Endothelial cell of umbilical vein (primary cell): ENCODE measurements around the gene CLSTN2. TPM values are rescaled to one million over a fixed set of nuclear protein-coding genes. Genes with fewer than 3 reads are reported as not detected.

Experiments used
- BruUV-seq: library from RNA; stranded (reverse); fragments of 400-500 nt; replicated peaks from 2 replicates; lab custom pipeline; 2021; lab: Mats Ljungman, UMichigan
- CTCF ChIA-PET: fragments of 300-600, 350-600 bp; sonication (Branson Sonifier 250); formaldehyde crosslinking; loops from one replicate; lab custom pipeline; 2021; ENCODE audit warnings: antibody characterized with exemption, inconsistent platforms; lab: Charles Lee
- POLR2A ChIA-PET: fragments of 300-600, 350-600 bp; sonication (Branson Sonifier 250); formaldehyde crosslinking; loops from one replicate; lab custom pipeline; 2021; ENCODE audit warnings: antibody characterized with exemption, inconsistent platforms; lab: Charles Lee
- DNase-seq: peaks from one replicate; pipeline ENCODE4 v3.0.0-alpha.2; 2011; ENCODE audit warnings: low read depth, low spot score
- FAIRE-seq: peaks from 2 replicates; lab custom pipeline; 2011; peaks lifted over from hg19 to GRCh38; lab: Jason Lieb, UNC
- H2AFZ ChIP-seq: 2 replicates; pipeline ENCODE4 v1.6.0; 2012; ENCODE audit warnings: low read depth, low read length, control low read depth, inconsistent platforms
- H3K27ac ChIP-seq: 2 replicates; pipeline ENCODE4 v1.5.1; 2011; ENCODE audit warnings: low read depth, mild to moderate bottlenecking, control low read depth, low read length, moderate library complexity; ENCODE audit not compliant: insufficient read depth
- H3K27me3 ChIP-seq, 2 experiments: 2 replicates each; pipeline versions ENCODE4 v1.6.0 to v1.6.1; 2011; ENCODE audit warnings: low read length in 2 of 2, mixed read lengths in 1 of 2; ENCODE audit not compliant: control insufficient read depth in 2 of 2, insufficient read depth in 2 of 2
- H3K36me3 ChIP-seq, 2 experiments: 2 replicates in 1 of 2; 3 replicates in 1 of 2; pipeline ENCODE4 v1.5.1; 2011; ENCODE audit warnings: low read length in 2 of 2, mild to moderate bottlenecking in 1 of 2, moderate library complexity in 1 of 2; ENCODE audit not compliant: control insufficient read depth in 2 of 2, insufficient read depth in 2 of 2; ENCODE audit errors: extremely low read depth in 1 of 2
- H3K4me1 ChIP-seq: 3 replicates; pipeline ENCODE4 v1.5.1; 2011; ENCODE audit warnings: mild to moderate bottlenecking, low read length; ENCODE audit not compliant: control insufficient read depth, insufficient read depth; ENCODE audit errors: extremely low read depth
- H3K4me2 ChIP-seq: 2 replicates; pipeline ENCODE4 v1.6.1; 2011; ENCODE audit warnings: low read length, control low read depth, mixed read lengths; ENCODE audit not compliant: insufficient read depth
- H3K4me3 ChIP-seq, 3 experiments: fragments of 200-600 bp in 1 of 3; sonication (generic), shearing (Covaris generic) in 1 of 3; replicated peaks in 1 of 3; 2 replicates each; pipeline ENCODE4 v1.5.1; 2011 to 2016; ENCODE audit warnings: control low read depth in 3 of 3, low read length in 3 of 3, mild to moderate bottlenecking in 2 of 3, inconsistent platforms in 1 of 3, low read depth in 1 of 3, moderate library complexity in 1 of 3; ENCODE audit not compliant: insufficient read depth in 1 of 3
- H3K79me2 ChIP-seq: 2 replicates; pipeline ENCODE4 v1.6.0; 2012; ENCODE audit warnings: low read length, inconsistent platforms; ENCODE audit not compliant: control insufficient read depth, insufficient read depth
- H3K9ac ChIP-seq: replicated peaks from 2 replicates; pipeline ENCODE3; 2011; ENCODE audit warnings: low read length, control low read depth; ENCODE audit not compliant: insufficient read depth; ENCODE audit errors: extremely low read depth
- H3K9me1 ChIP-seq: replicated peaks from 3 replicates; pipeline ENCODE4 v1.6.0; 2011; ENCODE audit warnings: mild to moderate bottlenecking, low read length; ENCODE audit not compliant: control insufficient read depth, insufficient read depth; ENCODE audit errors: extremely low read depth
- H3K9me3 ChIP-seq: replicated peaks from 2 replicates; pipeline ENCODE4 v1.5.1; 2012; ENCODE audit warnings: low read length, inconsistent platforms; ENCODE audit not compliant: control insufficient read depth, insufficient read depth
- H4K20me1 ChIP-seq: replicated peaks from 2 replicates; pipeline ENCODE3; 2011; ENCODE audit warnings: mild to moderate bottlenecking, low read length; ENCODE audit not compliant: control insufficient read depth, insufficient read depth; ENCODE audit errors: extremely low read depth
- EZH2 ChIP-seq: IDR thresholded peaks from 2 replicates; pipeline ENCODE4 v1.6.1; 2012; ENCODE audit warnings: borderline replicate concordance, low read depth, mild to moderate bottlenecking, moderate library complexity, low read length, inconsistent platforms; ENCODE audit not compliant: severe bottlenecking
- FOS ChIP-seq: IDR thresholded peaks from 2 replicates; pipeline ENCODE4 v1.6.1; 2011; ENCODE audit warnings: mild to moderate bottlenecking, low read length, moderate library complexity, borderline replicate concordance; ENCODE audit not compliant: insufficient read depth
- GATA2 ChIP-seq: IDR thresholded peaks from 2 replicates; pipeline ENCODE4 v1.7.0; 2011; ENCODE audit warnings: low read depth, mild to moderate bottlenecking, moderate library complexity, mixed read lengths, low read length; ENCODE audit not compliant: insufficient read length, insufficient read depth
- JUN ChIP-seq: IDR thresholded peaks from 2 replicates; pipeline ENCODE4 v1.6.1; 2011; ENCODE audit warnings: borderline replicate concordance, low read depth; ENCODE audit not compliant: insufficient read length, insufficient read depth
- MYC ChIP-seq: IDR thresholded peaks from one replicate; pipeline ENCODE4 v1.6.1; 2011; ENCODE audit warnings: mild to moderate bottlenecking, low read depth, low read length
- POLR2A ChIP-seq: IDR thresholded peaks from 2 replicates; pipeline ENCODE4 v1.6.1; 2012; ENCODE audit warnings: low read depth, mild to moderate bottlenecking, control low read depth, low read length
- POLR2AphosphoS5 ChIP-seq: IDR thresholded peaks from 2 replicates; pipeline ENCODE4 v1.6.1; 2012; ENCODE audit warnings: low read depth, mild to moderate bottlenecking, control low read depth, low read length, moderate library complexity; ENCODE audit not compliant: insufficient read depth
- dilution Hi-C: fragments of 300-500 bp; cut with MboI; formaldehyde crosslinking; loops from one replicate; pipeline ENCODE4 v1.15.0; 2019; ENCODE audit warnings: low sequenced_read_pairs; ENCODE audit not compliant: extremely low pct_ligation_motif_present
- intact Hi-C: fragments of 100-400 bp; cut with micrococcal nuclease; formaldehyde crosslinking; loops from one replicate; pipeline ENCODE4 v1.10.0; 2022
- polyA plus RNA-seq, 4 experiments: library from polyadenylated mRNA; depleted of rRNA in 3 of 4; stranded (reverse) in 3 of 4; unstranded in 1 of 4; fragments of >200 nt; gene quantifications; 2 replicates each; pipeline versions ENCODE4 v1.2.1 to v1.2.3, GENCODE V29; 2011 to 2012; ENCODE audit warnings: missing spikeins in 1 of 4
- total RNA-seq: library from RNA; stranded (reverse); gene quantifications from 2 replicates; pipeline ENCODE4 v1.2.3, GENCODE V29; 2021
- TF ChIP-seq, protein P1 (sequence below): IDR thresholded peaks from 2 replicates; pipeline ENCODE4 v1.6.1; 2011; ENCODE audit not compliant: insufficient read depth, insufficient read length
- TF ChIP-seq, protein P2 (sequence below), 2 donors: IDR thresholded peaks; 1 replicate in 1 of 2; 2 replicates in 1 of 2; pipeline ENCODE4 v1.5.1; 2011; ENCODE audit warnings: low read length in 2 of 2, mild to moderate bottlenecking in 2 of 2, moderate library complexity in 2 of 2, control low read depth in 1 of 2, inconsistent platforms in 1 of 2, low read depth in 1 of 2; ENCODE audit not compliant: insufficient read depth in 1 of 2; ENCODE audit errors: extremely low read depth in 1 of 2

CLSTN2 gene
- total and polyA plus RNA-seq, 2 donors (not counting 3 experiments of a cell fraction or from before 2014, with no cell fraction given): 0.26 to 0.38 TPM

DNA sequence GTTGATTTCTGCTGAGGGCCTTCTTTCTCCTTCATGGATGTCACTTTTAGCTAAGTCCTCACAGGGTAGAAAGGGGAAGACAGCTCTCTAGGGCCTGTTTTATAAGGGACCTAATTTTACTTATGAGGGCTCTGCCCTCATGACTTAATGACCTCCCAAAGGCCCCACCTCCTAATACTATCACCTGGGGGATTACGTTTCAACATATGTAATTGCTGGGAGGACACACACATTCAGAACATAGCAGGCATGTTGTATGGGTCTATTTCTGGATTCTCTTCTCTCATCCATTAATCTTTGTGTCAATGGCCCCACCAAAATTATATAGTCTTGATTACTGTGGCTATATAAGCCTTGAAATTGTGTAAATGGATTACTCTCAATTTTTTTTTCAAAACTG is 255.0 kb downstream of the CLSTN2 start:
- no peaks in the 10 kb centered on the region for H3K27me3 ChIP-seq
- ChIA-PET CTCF (no interaction called here), POLR2A (no interaction called here)
- H2AFZ ChIP-seq: no peak overlapping the region
- FAIRE-seq: no peak
- intact Hi-C loops: no loop called here
- H4K20me1 ChIP-seq: no peaks in the 10 kb centered on the region
- no peak overlapping the region for H3K9ac ChIP-seq
- H3K36me3 ChIP-seq: no peaks in the 10 kb centered on the region
- no peaks in the 10 kb centered on the region for H3K79me2 ChIP-seq
- H3K4me3 ChIP-seq: no peak overlapping the region
- no peak overlapping the region for H3K4me2 ChIP-seq
- DNase-seq: no peak
- H3K9me3 ChIP-seq: no peaks in the 10 kb centered on the region
- BruUV-seq: no TSS peak
- TF ChIP-seq POLR2AphosphoS5 (no peak), GATA2 (no peak), MYC (no peak), JUN (no peak), POLR2A (no peak), FOS (no peak), EZH2 (no peak)
- TF ChIP-seq, protein P1, sequence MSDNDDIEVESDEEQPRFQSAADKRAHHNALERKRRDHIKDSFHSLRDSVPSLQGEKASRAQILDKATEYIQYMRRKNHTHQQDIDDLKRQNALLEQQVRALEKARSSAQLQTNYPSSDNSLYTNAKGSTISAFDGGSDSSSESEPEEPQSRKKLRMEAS: no peak
- TF ChIP-seq, protein P2, sequence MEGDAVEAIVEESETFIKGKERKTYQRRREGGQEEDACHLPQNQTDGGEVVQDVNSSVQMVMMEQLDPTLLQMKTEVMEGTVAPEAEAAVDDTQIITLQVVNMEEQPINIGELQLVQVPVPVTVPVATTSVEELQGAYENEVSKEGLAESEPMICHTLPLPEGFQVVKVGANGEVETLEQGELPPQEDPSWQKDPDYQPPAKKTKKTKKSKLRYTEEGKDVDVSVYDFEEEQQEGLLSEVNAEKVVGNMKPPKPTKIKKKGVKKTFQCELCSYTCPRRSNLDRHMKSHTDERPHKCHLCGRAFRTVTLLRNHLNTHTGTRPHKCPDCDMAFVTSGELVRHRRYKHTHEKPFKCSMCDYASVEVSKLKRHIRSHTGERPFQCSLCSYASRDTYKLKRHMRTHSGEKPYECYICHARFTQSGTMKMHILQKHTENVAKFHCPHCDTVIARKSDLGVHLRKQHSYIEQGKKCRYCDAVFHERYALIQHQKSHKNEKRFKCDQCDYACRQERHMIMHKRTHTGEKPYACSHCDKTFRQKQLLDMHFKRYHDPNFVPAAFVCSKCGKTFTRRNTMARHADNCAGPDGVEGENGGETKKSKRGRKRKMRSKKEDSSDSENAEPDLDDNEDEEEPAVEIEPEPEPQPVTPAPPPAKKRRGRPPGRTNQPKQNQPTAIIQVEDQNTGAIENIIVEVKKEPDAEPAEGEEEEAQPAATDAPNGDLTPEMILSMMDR (IDR thresholded peaks at IDR 0.05; ENCODE audit: extremely low read depth in 1 of 2, insufficient read depth in 1 of 2, low read depth in 1 of 2, low read length in 2 of 2): no peak
- no peaks in the 10 kb centered on the region for H3K4me1 ChIP-seq
- no peak overlapping the region for H3K27ac ChIP-seq
- H3K9me1 ChIP-seq: no peaks in the 10 kb centered on the region
- dilution Hi-C loops: no loop called here
